Muscle layer of colon (tissue), 2 donors: ENCODE results near the gene CBS.
"Not testable (repeated sequence)": the region's sequence is repeated elsewhere in the genome, so short reads cannot be mapped to it uniquely, and the experiment has no call there.

Source experiments
- H3K27ac ChIP-seq: one replicate; pipeline ENCODE4 v1.7.0; 2013; ENCODE audit warnings: low read depth, mild to moderate bottlenecking, low read length, moderate library complexity
- H3K27me3 ChIP-seq, 2 donors: one replicate each; pipeline ENCODE4 v1.7.0; 2013; ENCODE audit warnings: low read length in 2 of 2, mild to moderate bottlenecking in 2 of 2; ENCODE audit not compliant: insufficient read depth in 2 of 2, control insufficient read depth in 1 of 2
- H3K36me3 ChIP-seq: one replicate; pipeline ENCODE4 v1.7.0; 2013; ENCODE audit warnings: mild to moderate bottlenecking, low read length; ENCODE audit not compliant: insufficient read depth
- H3K4me1 ChIP-seq: one replicate; pipeline ENCODE4 v1.7.0; 2013; ENCODE audit warnings: mild to moderate bottlenecking, low read length; ENCODE audit not compliant: insufficient read depth
- H3K4me3 ChIP-seq, 2 donors: one replicate each; pipeline ENCODE4 v1.7.0; 2013; ENCODE audit warnings: low read length in 2 of 2, low read depth in 1 of 2, mild to moderate bottlenecking in 1 of 2, moderate library complexity in 1 of 2
- H3K9ac ChIP-seq: one replicate; pipeline ENCODE4 v1.7.0; 2013; ENCODE audit warnings: low read length
- H3K9me3 ChIP-seq: one replicate; pipeline ENCODE4 v1.7.0; 2013; ENCODE audit warnings: mild to moderate bottlenecking, low read length
- donor health status: abdominal sarcoma.
- donor health status: Adenocarcinoma of cecum.

The CBS gene

DNA sequence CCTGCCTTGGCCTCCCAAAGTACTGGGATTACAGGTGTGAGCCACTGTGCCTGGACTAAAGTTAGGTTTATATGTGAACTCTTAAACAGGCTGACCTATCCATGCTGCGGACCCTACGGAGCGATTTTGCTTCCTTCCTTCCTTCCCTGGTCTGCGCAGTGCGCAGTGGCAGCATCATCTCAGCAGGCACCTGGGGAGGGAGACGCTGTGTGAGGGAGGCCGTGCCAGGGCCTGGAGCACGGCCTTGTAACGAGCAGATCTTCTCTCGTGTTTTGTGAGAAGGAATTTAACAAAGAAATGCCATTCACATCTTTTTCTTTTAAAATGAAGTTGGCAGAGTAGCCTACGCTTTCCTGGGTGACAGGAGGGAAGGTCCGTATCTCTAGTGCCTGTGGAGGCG, 55.5 kb downstream of the CBS start:
- Histone ChIP-seq H3K4me1 (no peaks in the 10 kb centered on the region), H3K27me3 (no peaks in the 10 kb centered on the region), H3K36me3 (peaks cover 46% of the 10 kb centered on the region)

DNA sequence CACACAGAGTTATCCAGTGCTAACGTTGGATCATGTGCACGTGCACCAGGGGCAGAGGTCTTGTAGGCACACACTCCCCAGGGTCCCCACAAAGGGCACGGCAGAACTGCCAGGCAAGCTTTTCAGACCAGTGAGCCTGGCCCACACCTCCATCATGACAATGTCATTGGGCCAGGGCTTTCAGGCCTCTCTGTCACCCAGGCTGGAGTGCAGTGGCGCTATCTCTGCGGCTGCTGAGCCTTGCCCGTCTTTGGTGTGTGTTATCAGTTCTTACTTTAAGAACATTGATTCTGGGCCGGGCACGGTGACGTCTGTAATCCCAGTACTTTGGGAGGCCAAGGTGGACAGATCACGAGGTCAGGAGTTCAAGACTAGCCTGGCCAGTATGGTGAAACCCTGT, 57.1 kb downstream of the CBS start:
- no peak overlapping the region for H3K27ac ChIP-seq
- peaks cover 36% of the 10 kb centered on the region for H3K36me3 ChIP-seq
- H3K4me1 ChIP-seq, result no peaks in the 10 kb centered on the region
- no peaks in the 10 kb centered on the region for H3K9me3 ChIP-seq
- H3K27me3 ChIP-seq, result no peaks in the 10 kb centered on the region
- H3K4me3 ChIP-seq, result no peak overlapping the region
- no peak overlapping the region for H3K9ac ChIP-seq

More for the DNA sequence above, 55.5 kb downstream of the CBS start:
- H3K4me3 ChIP-seq, result no peak overlapping the region
- H3K9ac ChIP-seq, result no peak overlapping the region
- H3K27ac ChIP-seq, result no peak overlapping the region
- no peaks in the 10 kb centered on the region for H3K9me3 ChIP-seq

DNA sequence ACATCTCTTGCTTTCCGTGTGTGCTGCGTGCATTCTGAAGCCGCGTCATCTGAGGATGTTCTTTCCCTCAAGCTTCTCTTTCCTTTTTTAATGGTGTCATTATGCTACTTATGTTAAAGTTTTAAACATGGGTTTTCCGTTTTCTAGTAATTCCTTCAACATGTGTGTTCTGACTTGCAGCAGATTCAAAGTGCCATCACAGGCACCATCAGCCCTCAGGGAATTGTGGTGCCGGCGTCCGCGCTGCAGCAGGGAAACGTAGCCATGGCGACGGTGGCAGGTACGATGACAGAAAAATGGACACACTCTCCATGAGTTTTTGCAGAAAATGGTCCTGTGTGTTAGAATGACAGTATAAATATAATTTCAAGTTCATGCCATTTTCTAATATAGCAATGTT, 58.9 kb downstream of the CBS start:
- Histone ChIP-seq H3K4me1 (no peaks in the 10 kb centered on the region), H3K27me3 (no peaks in the 10 kb centered on the region), H3K27ac (no peak overlapping the region), H3K9me3 (no peaks in the 10 kb centered on the region), H3K9ac (no peak overlapping the region), H3K36me3 (peaks cover 45% of the 10 kb centered on the region), H3K4me3 (no peak overlapping the region)

DNA sequence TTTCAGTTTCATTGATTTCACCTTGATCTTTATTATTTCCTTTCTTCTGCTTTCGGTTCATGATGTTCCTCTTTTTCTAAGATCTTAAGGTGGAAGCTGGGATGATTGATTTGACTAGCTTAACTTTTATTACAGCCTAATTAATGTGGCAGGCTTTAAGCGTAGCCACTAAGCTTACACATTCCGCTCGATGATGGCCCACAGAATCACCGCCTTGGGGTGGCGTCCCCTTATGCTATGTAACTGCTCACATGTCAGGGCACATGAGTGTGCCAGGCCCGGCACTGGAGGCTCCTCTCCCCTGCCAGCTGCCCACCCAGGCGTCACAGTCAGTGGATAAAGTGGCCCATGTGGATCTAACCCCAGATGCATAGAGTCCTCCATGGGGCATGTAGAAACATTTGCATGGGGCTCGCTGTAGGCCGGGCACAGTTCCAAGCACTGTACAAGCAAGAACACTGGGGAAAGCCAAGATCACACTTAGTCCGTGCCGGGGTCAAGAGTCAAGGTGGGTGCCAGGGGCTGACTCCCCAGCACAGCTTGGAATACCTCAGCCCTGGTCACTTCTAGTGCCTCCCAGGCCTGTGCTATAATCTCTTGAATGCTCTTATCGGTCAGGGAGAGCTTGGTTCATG, 59.6 kb downstream of the CBS start:
- no peaks in the 10 kb centered on the region for H3K4me1 ChIP-seq
- no peaks in the 10 kb centered on the region for H3K27me3 ChIP-seq
- H3K36me3 ChIP-seq, result peaks cover 43% of the 10 kb centered on the region
- no peak overlapping the region for H3K27ac ChIP-seq
- H3K9ac ChIP-seq, result no peak overlapping the region
- H3K9me3 ChIP-seq, result no peaks in the 10 kb centered on the region
- H3K4me3 ChIP-seq, result no peak overlapping the region

DNA sequence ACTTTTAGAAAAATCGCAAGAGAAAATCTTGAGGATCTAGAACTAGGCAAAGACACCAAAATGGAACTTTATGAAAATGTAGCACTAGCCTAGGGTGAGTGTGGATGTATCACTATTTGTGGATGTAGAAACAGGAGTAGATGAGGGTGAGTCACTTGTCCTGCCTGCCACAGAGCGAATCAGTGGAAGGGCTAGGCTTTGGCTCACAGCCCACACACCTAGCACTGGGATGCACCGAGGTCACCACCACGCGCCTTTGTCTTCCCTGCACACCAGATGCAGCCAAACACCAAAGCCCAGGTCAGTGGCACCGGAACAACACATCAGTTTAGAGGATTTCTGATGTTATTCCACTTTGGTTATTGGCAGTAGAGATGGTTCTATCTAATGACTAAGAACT, 63.0 kb downstream of the CBS start:
- Histone ChIP-seq H3K4me1 (no peaks in the 10 kb centered on the region), H3K36me3 (peaks cover 30% of the 10 kb centered on the region), H3K4me3 (no peak overlapping the region)

DNA sequence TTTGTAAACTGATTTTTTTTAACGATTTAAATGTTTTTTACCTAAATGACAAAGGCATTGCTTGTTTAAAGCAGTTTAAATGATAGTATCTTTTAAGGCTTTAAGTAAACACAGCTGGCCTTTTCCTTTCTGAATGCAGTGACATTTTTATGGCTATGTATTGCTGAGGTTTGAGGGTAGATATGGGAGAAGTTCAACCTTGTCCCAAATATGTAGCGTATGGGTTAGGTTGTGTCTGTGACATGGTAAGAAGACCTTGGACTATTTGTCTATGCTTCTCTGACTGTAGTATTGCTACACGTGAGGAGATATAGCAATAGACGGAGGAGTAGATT, 68.8 kb downstream of the CBS start:
- Histone ChIP-seq H3K27me3 (no peaks in the 10 kb centered on the region), H3K9ac (no peak overlapping the region), H3K4me3 (no peak overlapping the region), H3K4me1 (peaks cover 7% of the 10 kb centered on the region), H3K27ac (no peak overlapping the region), H3K36me3 (peaks cover 7% of the 10 kb centered on the region), H3K9me3 (no peaks in the 10 kb centered on the region)

More for the DNA sequence above, 63.0 kb downstream of the CBS start:
- Histone ChIP-seq H3K9ac (no peak overlapping the region), H3K9me3 (no peaks in the 10 kb centered on the region), H3K27ac (no peak overlapping the region), H3K27me3 (no peaks in the 10 kb centered on the region)

DNA sequence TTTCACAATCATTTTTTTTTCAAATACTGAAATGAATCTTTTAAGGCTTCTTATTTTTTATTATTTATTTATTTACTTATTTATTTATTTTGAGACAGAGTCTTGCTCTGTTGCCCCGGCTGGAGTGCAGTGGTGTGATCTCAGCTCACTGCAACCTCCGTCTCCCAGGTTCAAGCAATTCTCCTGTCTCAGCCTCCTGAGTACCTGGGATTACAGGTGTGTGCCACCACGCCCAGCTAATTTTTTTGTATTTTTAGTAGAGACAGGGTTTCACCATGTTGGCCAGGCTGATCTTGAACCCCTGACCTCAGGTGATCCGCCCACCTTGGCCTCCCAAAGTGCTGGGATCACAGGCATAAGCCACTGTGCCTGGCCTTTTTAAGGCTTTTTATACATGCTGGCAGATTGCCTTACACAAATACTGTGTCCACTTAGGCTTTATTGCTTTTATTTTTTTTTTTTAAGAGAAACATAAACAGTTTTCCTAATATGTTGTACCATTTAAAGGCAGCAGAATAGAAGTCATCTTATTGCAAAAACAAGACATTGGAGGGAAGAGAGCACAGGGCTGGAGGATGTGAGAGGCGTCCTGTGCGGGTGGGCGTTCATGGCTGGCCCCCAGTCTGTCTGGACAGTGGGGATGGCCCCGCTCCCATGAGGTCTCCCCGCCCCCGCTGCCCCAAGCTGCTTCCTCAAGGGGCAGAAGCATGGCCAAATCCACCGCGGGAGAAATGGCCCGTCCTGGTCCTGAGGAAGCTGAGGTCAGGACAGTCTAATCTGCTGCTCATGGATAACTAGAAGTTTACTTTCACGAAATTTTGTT, 69.4 kb downstream of the CBS start:
- not testable (repeated sequence) for H3K4me1 ChIP-seq, H3K4me3 ChIP-seq, H3K9ac ChIP-seq, H3K9me3 ChIP-seq, H3K27ac ChIP-seq, H3K36me3 ChIP-seq, H3K27me3 ChIP-seq

DNA sequence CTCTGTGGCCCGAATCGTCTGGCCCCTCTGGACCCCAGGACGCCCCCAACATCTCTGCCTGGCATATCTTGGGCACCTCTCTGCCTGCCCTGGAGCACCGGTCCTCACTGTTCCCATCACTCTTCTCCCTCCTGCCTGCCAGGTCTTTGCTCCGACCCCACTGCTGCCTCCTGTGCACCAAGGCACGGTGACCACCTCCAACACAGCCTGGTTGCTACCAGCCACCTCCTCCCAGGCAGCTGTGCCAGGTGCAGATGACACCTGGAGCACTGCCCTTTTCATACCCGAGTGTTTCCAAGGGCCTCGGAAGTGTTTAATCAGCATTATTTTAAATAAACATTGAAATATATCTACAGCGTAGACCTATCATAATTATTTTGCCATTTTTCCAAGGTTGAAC, 70.0 kb downstream of the CBS start:
- Histone ChIP-seq H3K4me3 (no peak overlapping the region), H3K9ac (no peak overlapping the region), H3K9me3 (no peaks in the 10 kb centered on the region), H3K4me1 (peaks cover 15% of the 10 kb centered on the region), H3K36me3 (no peaks in the 10 kb centered on the region), H3K27me3 (no peaks in the 10 kb centered on the region), H3K27ac (no peak overlapping the region)

DNA sequence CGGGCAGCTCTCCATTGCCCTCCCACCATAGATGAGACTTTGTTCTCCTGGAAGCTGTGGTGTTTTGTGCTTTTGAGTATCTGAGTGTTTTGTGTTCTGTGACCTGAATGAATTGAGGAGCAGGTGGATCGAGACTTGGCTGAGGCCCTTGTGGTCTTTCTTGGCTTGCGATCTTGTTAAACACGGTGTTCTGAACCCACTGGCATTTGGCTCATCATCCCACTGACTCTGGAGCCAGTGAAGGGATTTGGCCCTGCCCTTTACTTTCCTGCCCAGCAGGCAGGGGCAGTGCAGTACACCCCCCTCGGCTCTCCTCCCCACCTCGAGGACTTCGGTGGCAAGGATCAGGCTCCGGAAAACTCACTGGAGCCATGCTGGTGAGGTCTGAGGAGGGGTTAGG, 70.7 kb downstream of the CBS start:
- peaks cover 18% of the 10 kb centered on the region for H3K4me1 ChIP-seq
- H3K27me3 ChIP-seq, result no peaks in the 10 kb centered on the region
- no peak overlapping the region for H3K4me3 ChIP-seq
- H3K27ac ChIP-seq, result no peak overlapping the region
- no peak overlapping the region for H3K9ac ChIP-seq
- H3K36me3 ChIP-seq, result no peaks in the 10 kb centered on the region
- no peaks in the 10 kb centered on the region for H3K9me3 ChIP-seq
